ENCODE measurements around the gene PRIM1.
A peak's percentile ranks its signal among the peaks of the same experiment; 100 is the strongest.
"Not testable (repeated sequence)": the region's sequence is repeated elsewhere in the genome, so short reads cannot be mapped to it uniquely, and the experiment has no call there.

Gene PRIM1

DNA sequence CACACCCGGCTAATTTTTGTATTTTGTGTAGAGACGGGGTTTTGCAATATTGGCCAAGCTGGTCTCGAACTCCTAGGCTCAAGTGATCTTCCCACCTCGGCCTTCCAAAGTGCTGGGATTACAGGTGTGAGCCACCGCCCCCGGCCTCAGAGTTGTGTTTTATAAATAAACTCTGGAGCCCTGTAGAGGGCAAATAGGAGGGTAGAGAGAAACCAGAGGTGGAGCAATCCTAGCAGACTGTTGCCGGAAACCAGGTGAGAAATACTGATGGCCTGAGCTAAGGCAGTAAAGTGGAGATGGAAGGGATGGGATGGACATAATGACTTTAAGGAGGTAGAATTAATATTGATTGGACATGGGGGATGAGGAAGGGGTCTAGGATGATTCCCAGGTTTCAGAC lies 8.3 kb upstream of the PRIM1 start:
- Histone ChIP-seq H3K27ac (ENCODE audit: low read depth, low read length) (no peak overlapping the region), H3K9me3 (ENCODE audit: insufficient read depth, low read depth, low read length) (0 out of 2 replicates have a peak, but pooled peaks cover 5% of the 10 kb centered on the region), H3K4me1 (ENCODE audit: insufficient read depth, low read length) (0 out of 2 replicates have a peak, but pooled peaks cover 4% of the 10 kb centered on the region), H3K36me3 (ENCODE audit: insufficient read depth, low read length) (no peaks in the 10 kb centered on the region), H3K27me3 (ENCODE audit: insufficient read depth, low read length) (no peaks in the 10 kb centered on the region), H3K9ac (ENCODE audit: low read depth, low read length) (no peak overlapping the region), H3K4me3 (ENCODE audit: low read length) (no peak overlapping the region)
- 87% methylated on average over 7 of the region's 7 CpGs for WGBS

GRCh38 chr12:56759263-56759908 lies 7.3 kb upstream of the PRIM1 start:
- Histone ChIP-seq H3K36me3 (ENCODE audit: insufficient read depth, low read length) (no peaks in the 10 kb centered on the region), H3K27me3 (ENCODE audit: insufficient read depth, low read length) (no peaks in the 10 kb centered on the region), H3K9ac (ENCODE audit: low read depth, low read length) (no peak overlapping the region), H3K9me3 (ENCODE audit: insufficient read depth, low read depth, low read length) (0 out of 2 replicates have a peak, but pooled peaks cover 5% of the 10 kb centered on the region), H3K4me1 (ENCODE audit: insufficient read depth, low read length) (0 out of 2 replicates have a peak, but pooled peaks cover 4% of the 10 kb centered on the region), H3K4me3 (ENCODE audit: low read length) (no peak overlapping the region), H3K27ac (ENCODE audit: low read depth, low read length) (no peak overlapping the region)
- WGBS, result 95% methylated on average over 5 of the region's 6 CpGs

DNA sequence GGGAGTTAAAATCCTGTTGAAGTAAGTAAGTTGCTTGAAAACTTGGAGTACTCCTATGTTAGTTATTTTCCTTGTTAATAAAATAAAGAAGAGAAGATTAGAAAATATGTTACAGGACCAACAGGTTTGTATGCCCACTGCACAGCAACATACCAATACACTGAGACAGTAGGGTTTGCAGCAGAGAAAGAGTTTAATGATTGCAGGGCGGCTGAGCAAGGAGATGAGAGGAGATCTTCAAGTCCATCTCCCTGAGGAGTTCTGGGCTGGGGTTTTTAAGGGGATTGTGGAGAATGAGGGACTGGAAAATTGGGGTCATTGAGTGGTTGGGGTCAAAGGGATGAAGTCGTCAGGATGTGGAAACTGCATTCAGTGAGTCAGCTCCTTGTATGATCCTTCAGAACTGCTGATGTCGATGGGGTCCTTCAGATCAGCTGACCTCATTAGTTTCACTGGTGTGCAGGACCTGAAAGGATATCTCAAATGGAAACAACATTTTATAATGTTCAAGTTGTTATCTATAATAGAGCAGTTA lies 6.7 kb upstream of the PRIM1 start:
- H3K4me3 ChIP-seq (ENCODE audit: low read length), result no peak overlapping the region
- no peak overlapping the region for H3K9ac ChIP-seq (ENCODE audit: low read depth, low read length)
- 0 out of 2 replicates have a peak, but pooled peaks cover 5% of the 10 kb centered on the region for H3K9me3 ChIP-seq (ENCODE audit: insufficient read depth, low read depth, low read length)
- WGBS, result 92% methylated on average over 3 of the region's 3 CpGs
- no peak overlapping the region for H3K27ac ChIP-seq (ENCODE audit: low read depth, low read length)
- H3K27me3 ChIP-seq (ENCODE audit: insufficient read depth, low read length), result no peaks in the 10 kb centered on the region
- H3K4me1 ChIP-seq (ENCODE audit: insufficient read depth, low read length), result 0 out of 2 replicates have a peak, but pooled peaks cover 4% of the 10 kb centered on the region
- H3K36me3 ChIP-seq (ENCODE audit: insufficient read depth, low read length), result no peaks in the 10 kb centered on the region

GRCh38 chr12:56757971-56758370 lies 5.8 kb upstream of the PRIM1 start:
- WGBS, result no CpG with 5 or more reads among the region's 1 CpG
- H3K4me3 ChIP-seq (ENCODE audit: low read length); H3K9me3 ChIP-seq (ENCODE audit: insufficient read depth, low read depth, low read length); H3K4me1 ChIP-seq (ENCODE audit: insufficient read depth, low read length); H3K27me3 ChIP-seq (ENCODE audit: insufficient read depth, low read length); H3K36me3 ChIP-seq (ENCODE audit: insufficient read depth, low read length); H3K27ac ChIP-seq (ENCODE audit: low read depth, low read length); H3K9ac ChIP-seq (ENCODE audit: low read depth, low read length): not testable (repeated sequence)

- H3K4me3 ChIP-seq (ENCODE audit: low read length), result no peak overlapping the region
- no peak overlapping the region for H3K27ac ChIP-seq (ENCODE audit: low read depth, low read length)
- H3K9me3 ChIP-seq (ENCODE audit: insufficient read depth, low read depth, low read length), result 0 out of 2 replicates have a peak, but pooled peaks cover 2% of the 10 kb centered on the region
- no peak overlapping the region for H3K9ac ChIP-seq (ENCODE audit: low read depth, low read length)
- peaks cover 9% of the 10 kb centered on the region; the same call in 1 of the 2 replicates for H3K4me1 ChIP-seq (ENCODE audit: insufficient read depth, low read length)
- H3K36me3 ChIP-seq (ENCODE audit: insufficient read depth, low read length), result peaks cover 18% of the 10 kb centered on the region
- no peaks in the 10 kb centered on the region for H3K27me3 ChIP-seq (ENCODE audit: insufficient read depth, low read length)
- WGBS, result 99% methylated on average over 1 of the region's 1 CpG
Measured at GRCh38 chr12:56753566-56753965, 1.4 kb upstream of the PRIM1 start.

DNA sequence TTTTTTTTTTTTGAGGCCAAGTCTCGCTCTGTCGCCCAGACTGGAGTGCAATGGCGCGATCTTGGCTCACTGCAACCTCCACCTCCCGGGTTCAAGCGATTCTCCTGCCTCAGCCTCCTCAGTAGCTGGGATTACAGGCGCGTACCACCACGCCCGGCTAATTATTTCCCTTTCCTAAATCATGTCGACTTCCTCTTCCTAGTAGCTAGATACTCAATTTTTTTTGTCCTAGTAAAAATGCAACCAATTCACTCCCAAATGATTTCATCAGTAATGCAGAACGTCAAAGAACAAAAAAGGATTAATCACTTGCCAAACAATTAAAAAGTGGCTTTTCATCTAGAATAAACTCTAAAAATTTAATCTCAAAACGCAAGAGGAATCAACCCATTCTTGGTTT lies 1.5 kb downstream of the PRIM1 start:
- not testable (repeated sequence) for H3K9me3 ChIP-seq (ENCODE audit: insufficient read depth, low read depth, low read length); H3K4me1 ChIP-seq (ENCODE audit: insufficient read depth, low read length); H3K27me3 ChIP-seq (ENCODE audit: insufficient read depth, low read length); H3K27ac ChIP-seq (ENCODE audit: low read depth, low read length)
- H3K36me3 ChIP-seq (ENCODE audit: insufficient read depth, low read length), result peaks cover 44% of the 10 kb centered on the region
- WGBS, result 94% methylated on average over 13 of the region's 13 CpGs
- H3K9ac ChIP-seq (ENCODE audit: low read depth, low read length), result peak overlapping the region; percentile 99; the same call in 1 of the 2 replicates
- H3K4me3 ChIP-seq (ENCODE audit: low read length), result peak overlapping the region; percentile 85

GRCh38 chr12:56749853-56750252 lies 2.3 kb downstream of the PRIM1 start:
- H3K36me3 ChIP-seq (ENCODE audit: insufficient read depth, low read length), result peaks cover 51% of the 10 kb centered on the region
- no peaks in the 10 kb centered on the region for H3K27me3 ChIP-seq (ENCODE audit: insufficient read depth, low read length)
- H3K27ac ChIP-seq (ENCODE audit: low read depth, low read length), result no peak overlapping the region
- H3K4me3 ChIP-seq (ENCODE audit: low read length), result no peak overlapping the region
- no peak overlapping the region for H3K9ac ChIP-seq (ENCODE audit: low read depth, low read length)
- H3K9me3 ChIP-seq (ENCODE audit: insufficient read depth, low read depth, low read length), result no peaks in the 10 kb centered on the region
- peaks cover 6% of the 10 kb centered on the region; the same call in 1 of the 2 replicates for H3K4me1 ChIP-seq (ENCODE audit: insufficient read depth, low read length)

DNA sequence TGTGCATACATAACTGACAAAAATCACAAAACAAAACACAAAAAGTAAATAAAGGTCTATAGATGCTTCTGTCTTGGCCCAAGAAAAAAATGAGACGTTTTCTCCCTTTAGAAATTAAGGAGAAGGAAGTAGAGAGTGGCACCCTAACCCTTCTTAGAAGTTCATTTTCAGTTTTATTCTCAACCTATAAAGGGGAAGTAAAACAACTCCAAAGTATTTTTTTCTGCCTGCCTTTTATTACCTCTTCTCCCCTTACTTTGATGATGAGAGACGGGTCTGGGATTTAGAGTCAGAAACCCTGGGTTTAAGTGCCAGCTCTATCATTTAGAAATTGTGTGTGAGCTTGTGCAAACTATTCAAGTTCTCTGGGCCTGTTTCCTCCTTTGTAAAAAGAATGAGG lies 2.8 kb downstream of the PRIM1 start:
- H3K9ac ChIP-seq (ENCODE audit: low read depth, low read length), result no peak overlapping the region
- H3K27me3 ChIP-seq (ENCODE audit: insufficient read depth, low read length), result no peaks in the 10 kb centered on the region
- peaks cover 6% of the 10 kb centered on the region; the same call in 1 of the 2 replicates for H3K4me1 ChIP-seq (ENCODE audit: insufficient read depth, low read length)
- H3K4me3 ChIP-seq (ENCODE audit: low read length), result no peak overlapping the region
- H3K27ac ChIP-seq (ENCODE audit: low read depth, low read length), result no peak overlapping the region
- 85% methylated on average over 2 of the region's 2 CpGs for WGBS
- peaks cover 56% of the 10 kb centered on the region for H3K36me3 ChIP-seq (ENCODE audit: insufficient read depth, low read length)
- no peaks in the 10 kb centered on the region for H3K9me3 ChIP-seq (ENCODE audit: insufficient read depth, low read depth, low read length)

DNA sequence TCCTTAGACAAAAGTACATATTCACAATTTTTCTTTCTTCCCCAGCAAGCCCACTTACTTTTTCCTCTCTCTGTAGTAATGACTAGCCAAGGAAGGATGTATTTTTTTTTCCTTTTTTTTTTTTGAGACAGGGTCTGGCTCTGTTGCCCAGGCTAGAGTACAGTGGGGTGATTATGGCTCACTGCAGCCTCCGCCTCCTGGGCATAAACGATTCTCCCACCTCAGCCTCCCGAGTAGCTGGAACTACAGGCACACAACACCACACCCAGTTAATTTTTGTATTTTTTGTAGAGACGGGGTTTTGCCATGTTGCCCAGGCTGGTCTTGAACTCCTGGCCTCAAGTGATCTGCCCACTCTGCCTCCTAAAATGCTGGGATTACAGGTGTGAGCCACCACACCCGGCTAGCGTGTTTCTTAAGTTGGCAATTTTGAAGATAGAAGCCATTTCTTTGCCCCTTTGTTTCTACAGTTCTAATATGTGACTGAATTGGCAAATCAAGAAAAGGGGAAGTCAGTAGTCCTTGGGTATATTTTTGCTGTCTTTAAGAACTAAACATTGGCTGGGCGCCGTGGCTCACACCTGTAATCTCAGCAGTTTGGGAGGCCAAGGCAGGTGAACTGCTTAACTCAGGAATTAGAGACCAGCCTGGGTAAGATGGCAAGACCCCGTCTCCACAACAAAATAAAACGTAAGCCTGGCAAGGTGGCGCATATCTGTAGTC lies 23.8 kb downstream of the PRIM1 start:
- H3K9ac ChIP-seq (ENCODE audit: low read depth, low read length), result no peak overlapping the region
- no peaks in the 10 kb centered on the region for H3K27me3 ChIP-seq (ENCODE audit: insufficient read depth, low read length)
- no peak overlapping the region for H3K27ac ChIP-seq (ENCODE audit: low read depth, low read length)
- 98% methylated on average over 11 of the region's 11 CpGs for WGBS
- peaks cover 2% of the 10 kb centered on the region for H3K4me1 ChIP-seq (ENCODE audit: insufficient read depth, low read length)
- H3K4me3 ChIP-seq (ENCODE audit: low read length), result no peak overlapping the region
- H3K9me3 ChIP-seq (ENCODE audit: insufficient read depth, low read depth, low read length), result no peaks in the 10 kb centered on the region
- H3K36me3 ChIP-seq (ENCODE audit: insufficient read depth, low read length), result peaks cover 60% of the 10 kb centered on the region

DNA sequence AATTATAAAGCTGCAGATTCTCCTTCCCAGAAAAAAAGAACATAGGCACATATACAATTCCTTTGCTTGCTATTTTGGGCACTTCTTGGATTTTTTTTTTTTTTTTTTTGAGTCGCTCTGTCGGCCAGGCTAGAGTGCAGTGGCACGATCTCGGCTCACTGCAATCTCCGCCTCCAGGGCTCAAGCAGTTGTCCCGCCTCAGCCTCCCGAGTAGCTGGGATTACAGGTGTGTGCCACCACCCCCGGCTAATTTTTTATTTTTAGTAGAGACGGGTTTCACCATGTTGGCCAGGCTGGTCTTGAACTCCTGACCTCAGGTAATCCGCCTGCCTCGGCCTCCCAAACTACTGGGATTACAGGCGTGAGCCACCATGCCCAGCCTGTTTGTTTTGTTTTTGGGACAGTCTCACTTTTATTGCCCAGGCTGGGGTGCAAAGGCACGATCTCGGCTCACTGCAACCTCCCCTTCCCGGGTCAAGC lies 25.9 kb downstream of the PRIM1 start:
- H3K27ac ChIP-seq (ENCODE audit: low read depth, low read length); H3K27me3 ChIP-seq (ENCODE audit: insufficient read depth, low read length); H3K9ac ChIP-seq (ENCODE audit: low read depth, low read length); H3K9me3 ChIP-seq (ENCODE audit: insufficient read depth, low read depth, low read length): not testable (repeated sequence)
- Histone ChIP-seq H3K36me3 (ENCODE audit: insufficient read depth, low read length) (peaks cover 64% of the 10 kb centered on the region), H3K4me3 (ENCODE audit: low read length) (peak overlapping the region; percentile 85), H3K4me1 (ENCODE audit: insufficient read depth, low read length) (peaks cover 22% of the 10 kb centered on the region)
- WGBS, result 93% methylated on average over 15 of the region's 15 CpGs

DNA sequence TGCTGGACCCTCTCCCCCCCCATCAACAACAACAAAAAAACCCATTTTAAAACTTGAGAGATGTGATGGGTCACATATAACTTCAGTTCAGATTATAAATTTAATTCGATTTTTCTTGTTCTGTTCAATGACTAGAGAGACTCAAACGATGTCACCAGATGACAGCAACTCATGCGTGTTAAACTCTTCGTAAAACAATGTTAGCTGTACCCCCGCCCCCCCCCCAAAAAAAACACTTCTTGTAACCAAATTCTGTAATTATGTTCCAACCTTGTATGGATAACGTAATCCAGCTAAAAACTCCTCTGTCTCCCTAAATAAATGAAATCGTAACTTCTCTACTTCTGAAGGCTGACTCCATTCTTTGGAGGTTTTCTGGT lies 26.4 kb downstream of the PRIM1 start:
- Histone ChIP-seq H3K9me3 (ENCODE audit: insufficient read depth, low read depth, low read length) (no peaks in the 10 kb centered on the region), H3K27ac (ENCODE audit: low read depth, low read length) (peak overlapping the region; percentile 92; the same call in 1 of the 2 replicates), H3K9ac (ENCODE audit: low read depth, low read length) (peak overlapping the region; percentile 98), H3K36me3 (ENCODE audit: insufficient read depth, low read length) (peaks cover 64% of the 10 kb centered on the region), H3K4me1 (ENCODE audit: insufficient read depth, low read length) (peaks cover 28% of the 10 kb centered on the region), H3K27me3 (ENCODE audit: insufficient read depth, low read length) (no peaks in the 10 kb centered on the region), H3K4me3 (ENCODE audit: low read length) (peak overlapping the region; percentile 85)
- 51% methylated on average over 7 of the region's 7 CpGs for WGBS

All from HUES64 (cell line).